ENCODE results near the gene CACNA1F.

CACNA1F gene

DNA sequence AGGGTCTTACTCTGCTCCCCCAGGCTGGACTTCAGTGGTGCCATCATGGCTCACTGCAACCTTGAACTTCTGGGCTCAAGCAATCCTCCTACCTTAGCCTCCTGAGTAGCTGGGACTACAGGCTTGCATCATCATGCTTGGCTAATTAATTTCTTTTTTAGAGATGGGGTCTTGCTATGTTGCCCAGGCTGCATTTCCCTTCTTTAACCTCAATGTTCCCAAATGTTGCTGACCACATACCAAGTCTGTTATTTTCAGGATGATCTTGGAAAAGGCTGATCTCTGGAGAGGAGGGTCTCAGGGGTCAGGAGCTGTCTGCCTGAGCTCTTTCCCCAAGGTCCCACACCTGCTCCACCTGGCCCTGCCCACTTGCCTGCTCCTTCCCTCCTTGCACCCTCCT is 13.0 kb downstream of the CACNA1F start:
- H3K9me2 ChIP-seq (replicated peaks; ENCODE audit: low read depth, low read length) = no peaks in the 10 kb centered on the region
- H4K20me1 ChIP-seq (ENCODE audit: insufficient read depth, low read length, poor library complexity, severe bottlenecking) = no peaks in the 10 kb centered on the region
- no peak overlapping the region for H3K4me2 ChIP-seq (ENCODE audit: low read depth, low read length, poor library complexity, severe bottlenecking)
- no peak overlapping the region for H3K4me3 ChIP-seq (ENCODE audit: low read length, poor library complexity, severe bottlenecking)
- no peaks in the 10 kb centered on the region for H3K9me3 ChIP-seq (ENCODE audit: insufficient read depth, low read depth, low read length)
- no peaks in the 10 kb centered on the region for H3K79me2 ChIP-seq (ENCODE audit: insufficient read depth, low read length)
- H3K36me3 ChIP-seq (ENCODE audit: insufficient read depth, low read length) = no peaks in the 10 kb centered on the region
- H2AFZ ChIP-seq (ENCODE audit: low read length) = no peak overlapping the region
- H3K9ac ChIP-seq (ENCODE audit: low read depth, low read length, poor library complexity, severe bottlenecking) = no peak overlapping the region
- H3K27me3 ChIP-seq (ENCODE audit: insufficient read depth, low read length, poor library complexity, severe bottlenecking) = no peaks in the 10 kb centered on the region
- TF ChIP-seq, protein P1, sequence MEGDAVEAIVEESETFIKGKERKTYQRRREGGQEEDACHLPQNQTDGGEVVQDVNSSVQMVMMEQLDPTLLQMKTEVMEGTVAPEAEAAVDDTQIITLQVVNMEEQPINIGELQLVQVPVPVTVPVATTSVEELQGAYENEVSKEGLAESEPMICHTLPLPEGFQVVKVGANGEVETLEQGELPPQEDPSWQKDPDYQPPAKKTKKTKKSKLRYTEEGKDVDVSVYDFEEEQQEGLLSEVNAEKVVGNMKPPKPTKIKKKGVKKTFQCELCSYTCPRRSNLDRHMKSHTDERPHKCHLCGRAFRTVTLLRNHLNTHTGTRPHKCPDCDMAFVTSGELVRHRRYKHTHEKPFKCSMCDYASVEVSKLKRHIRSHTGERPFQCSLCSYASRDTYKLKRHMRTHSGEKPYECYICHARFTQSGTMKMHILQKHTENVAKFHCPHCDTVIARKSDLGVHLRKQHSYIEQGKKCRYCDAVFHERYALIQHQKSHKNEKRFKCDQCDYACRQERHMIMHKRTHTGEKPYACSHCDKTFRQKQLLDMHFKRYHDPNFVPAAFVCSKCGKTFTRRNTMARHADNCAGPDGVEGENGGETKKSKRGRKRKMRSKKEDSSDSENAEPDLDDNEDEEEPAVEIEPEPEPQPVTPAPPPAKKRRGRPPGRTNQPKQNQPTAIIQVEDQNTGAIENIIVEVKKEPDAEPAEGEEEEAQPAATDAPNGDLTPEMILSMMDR (conservative IDR thresholded peaks at IDR 0.05; ENCODE audit: low read length) = no peak
- no peak for TF ChIP-seq EZH2phosphoT487 (IDR thresholded peaks at IDR 0.05; ENCODE audit: borderline replicate concordance)
- no peaks in the 10 kb centered on the region for H3K4me1 ChIP-seq (ENCODE audit: insufficient read depth, low read length, poor library complexity, severe bottlenecking)
- H3F3A ChIP-seq (ENCODE audit: low read depth) = no peaks in the 10 kb centered on the region

DNA sequence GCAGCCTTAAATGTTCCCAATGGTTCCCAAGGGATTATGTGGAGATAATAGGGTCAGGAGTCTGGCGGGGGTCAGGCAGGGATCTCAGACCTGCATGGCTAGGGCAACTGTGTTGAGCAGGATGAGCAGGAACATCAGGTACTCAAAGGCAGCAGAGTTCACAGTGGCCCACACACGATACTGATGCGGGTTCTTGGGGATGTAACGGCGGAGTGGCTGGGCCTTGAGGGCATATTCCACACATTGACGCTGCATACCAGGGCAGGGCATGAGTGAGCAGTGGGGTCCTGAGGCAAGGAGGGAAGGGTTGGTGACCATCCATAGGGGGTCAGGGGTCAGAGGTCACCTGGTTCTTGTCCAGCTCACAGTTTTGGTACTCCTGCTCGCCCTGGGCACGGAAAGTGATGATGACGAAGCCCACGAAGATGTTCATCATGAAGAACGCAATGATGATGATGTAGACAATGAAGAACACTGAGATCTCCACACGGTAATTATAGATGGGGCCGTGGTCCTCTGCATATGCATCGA is 18.1 kb downstream of the CACNA1F start:
- Histone ChIP-seq H3K9me2 (replicated peaks; ENCODE audit: low read depth, low read length) (no peaks in the 10 kb centered on the region), H2AFZ (ENCODE audit: low read length) (no peak overlapping the region), H4K20me1 (ENCODE audit: insufficient read depth, low read length, poor library complexity, severe bottlenecking) (no peaks in the 10 kb centered on the region), H3K4me1 (ENCODE audit: insufficient read depth, low read length, poor library complexity, severe bottlenecking) (no peaks in the 10 kb centered on the region), H3F3A (ENCODE audit: low read depth) (no peaks in the 10 kb centered on the region), H3K4me2 (ENCODE audit: low read depth, low read length, poor library complexity, severe bottlenecking) (no peak overlapping the region), H3K79me2 (ENCODE audit: insufficient read depth, low read length) (no peaks in the 10 kb centered on the region), H3K27me3 (ENCODE audit: insufficient read depth, low read length, poor library complexity, severe bottlenecking) (no peaks in the 10 kb centered on the region), H3K4me3 (ENCODE audit: low read length, poor library complexity, severe bottlenecking) (no peak overlapping the region), H3K36me3 (ENCODE audit: insufficient read depth, low read length) (no peaks in the 10 kb centered on the region), H3K9me3 (ENCODE audit: insufficient read depth, low read depth, low read length) (no peaks in the 10 kb centered on the region), H3K9ac (ENCODE audit: low read depth, low read length, poor library complexity, severe bottlenecking) (no peak overlapping the region)
- no peak for TF ChIP-seq EZH2phosphoT487 (IDR thresholded peaks at IDR 0.05; ENCODE audit: borderline replicate concordance)
- TF ChIP-seq, protein P1 (conservative IDR thresholded peaks at IDR 0.05; ENCODE audit: low read length) = no peak

DNA sequence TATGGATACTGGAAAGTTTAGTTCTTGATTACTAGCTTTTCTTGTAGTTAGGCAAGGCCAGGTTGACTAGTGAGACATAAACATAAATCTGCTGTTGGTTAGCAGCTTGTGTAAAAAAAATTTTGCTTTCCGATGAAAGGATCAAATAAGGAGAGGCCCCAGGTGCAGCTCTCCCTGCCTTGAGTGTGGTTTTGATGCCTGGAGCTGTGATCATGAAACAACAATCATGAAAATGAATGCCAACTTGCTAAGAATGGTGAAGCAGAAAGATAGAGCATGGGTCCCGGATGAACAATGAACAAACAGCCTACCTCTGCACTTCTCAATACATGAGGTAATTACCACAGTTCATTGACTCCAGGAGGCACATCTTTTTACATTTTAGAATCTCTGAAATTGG is 18.7 kb downstream of the CACNA1F start:
- TF ChIP-seq, protein P1 (conservative IDR thresholded peaks at IDR 0.05; ENCODE audit: low read length) = no peak
- no peak for TF ChIP-seq EZH2phosphoT487 (IDR thresholded peaks at IDR 0.05; ENCODE audit: borderline replicate concordance)

More for the DNA sequence above, 18.7 kb downstream of the CACNA1F start:
- no peak overlapping the region for H3K4me3 ChIP-seq (ENCODE audit: low read length, poor library complexity, severe bottlenecking)
- no peaks in the 10 kb centered on the region for H3K79me2 ChIP-seq (ENCODE audit: insufficient read depth, low read length)
- H3K4me1 ChIP-seq (ENCODE audit: insufficient read depth, low read length, poor library complexity, severe bottlenecking) = no peaks in the 10 kb centered on the region
- H3K9ac ChIP-seq (ENCODE audit: low read depth, low read length, poor library complexity, severe bottlenecking) = no peak overlapping the region
- H4K20me1 ChIP-seq (ENCODE audit: insufficient read depth, low read length, poor library complexity, severe bottlenecking) = no peaks in the 10 kb centered on the region
- no peaks in the 10 kb centered on the region for H3K9me2 ChIP-seq (replicated peaks; ENCODE audit: low read depth, low read length)
- H2AFZ ChIP-seq (ENCODE audit: low read length) = no peak overlapping the region
- no peak overlapping the region for H3K4me2 ChIP-seq (ENCODE audit: low read depth, low read length, poor library complexity, severe bottlenecking)
- H3F3A ChIP-seq (ENCODE audit: low read depth) = no peaks in the 10 kb centered on the region
- H3K9me3 ChIP-seq (ENCODE audit: insufficient read depth, low read depth, low read length) = no peaks in the 10 kb centered on the region
- no peaks in the 10 kb centered on the region for H3K36me3 ChIP-seq (ENCODE audit: insufficient read depth, low read length)
- H3K27me3 ChIP-seq (ENCODE audit: insufficient read depth, low read length, poor library complexity, severe bottlenecking) = no peaks in the 10 kb centered on the region
